Activated CD8-positive, alpha-beta memory T cell treated with anti-CD3 and anti-CD28 coated beads, Interleukin-2, amount 10 ng/mL, durations not matched to agents 7 days and 5 days (primary cell): ENCODE measurements around the gene UVSSA. TPM values are rescaled to one million over a fixed set of nuclear protein-coding genes. Genes with fewer than 3 reads are reported as not detected.
A peak's percentile ranks its signal among the peaks of the same experiment; 100 is the strongest.

Experiments used
- ATAC-seq: fragments of 150-1000 bp; cut with Tn5 transposase; one replicate; pipeline ENCODE4 v1.10.0; 2021; ENCODE audit warnings: moderate library complexity
- CTCF ChIA-PET: fragments of 350-600 bp; sonication (Branson Sonifier 250); formaldehyde crosslinking; loops from one replicate; lab custom pipeline; 2021; ENCODE audit warnings: antibody characterized with exemption; lab: Charles Lee
- DNase-seq: peaks from one replicate; pipeline ENCODE4 v3.0.0-alpha.2; 2020
- H3K27ac Mint-ChIP-seq: one replicate; pipeline ENCODE4 v1.8.0; 2021; ENCODE audit warnings: mild to moderate bottlenecking, mixed read lengths
- H3K27me3 Mint-ChIP-seq: one replicate; pipeline ENCODE4 v1.8.0; 2021; ENCODE audit warnings: mixed read lengths
- H3K36me3 Mint-ChIP-seq: one replicate; pipeline ENCODE4 v1.8.0; 2021; ENCODE audit warnings: mild to moderate bottlenecking, mixed read lengths
- H3K4me1 Mint-ChIP-seq: one replicate; pipeline ENCODE4 v1.8.0; 2021; ENCODE audit warnings: mixed read lengths
- H3K4me3 Mint-ChIP-seq: one replicate; pipeline ENCODE4 v1.8.0; 2021; ENCODE audit warnings: mild to moderate bottlenecking, moderate library complexity, mixed read lengths
- H3K9me3 Mint-ChIP-seq: one replicate; pipeline ENCODE4 v1.8.0; 2022; ENCODE audit warnings: low read depth, mixed read lengths
- total RNA-seq, 2 experiments: library from RNA; stranded (reverse); gene quantifications; one replicate each; pipeline ENCODE4 v1.2.3, GENCODE V29; 2021

UVSSA gene
- total RNA-seq, 2 experiments from 2014 or later, result 18.2 to 25.2 TPM

DNA sequence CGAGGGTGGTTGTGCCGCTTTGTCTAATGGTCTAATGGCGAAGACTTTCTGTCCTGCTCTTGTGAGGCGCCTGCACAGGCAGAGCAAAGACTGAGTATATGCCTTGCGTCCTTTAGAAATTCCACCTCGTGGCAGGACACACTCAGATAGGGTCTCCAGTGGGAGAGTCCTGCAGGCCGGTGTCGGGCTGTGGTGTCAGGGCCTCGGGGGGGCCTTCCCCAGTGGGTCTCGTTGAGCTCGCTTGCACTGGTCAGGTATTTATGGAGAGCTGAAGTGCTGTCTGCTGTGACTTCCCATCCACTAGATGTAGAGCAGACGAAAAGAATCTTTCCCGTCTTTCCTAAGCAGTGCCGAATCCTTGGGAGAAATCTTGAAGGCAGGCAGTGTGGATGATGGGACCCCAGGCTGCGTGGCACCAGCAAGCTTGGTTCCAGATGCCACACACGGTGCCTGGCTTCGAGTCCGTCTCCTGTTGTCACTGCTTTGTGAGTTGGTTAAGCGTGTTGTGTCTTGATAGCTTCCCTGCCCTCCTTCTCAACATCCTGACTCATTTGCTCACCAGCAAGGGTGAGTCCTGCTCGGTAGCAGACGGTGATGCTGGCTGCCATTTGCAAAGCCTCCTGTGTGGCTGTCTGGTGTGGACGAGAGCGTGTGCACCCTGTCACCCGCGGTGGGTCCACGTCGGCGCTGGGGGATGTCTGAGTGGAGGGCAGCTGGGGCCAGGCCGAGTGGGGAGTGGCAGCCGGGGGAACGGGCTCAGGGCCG is 36.8 kb upstream of the UVSSA start:
- H3K4me1 Mint-ChIP-seq, result peaks cover 66% of the 10 kb centered on the region
- H3K27ac Mint-ChIP-seq, result peak overlapping the region; percentile 56
- peaks cover 43% of the 10 kb centered on the region for H3K36me3 Mint-ChIP-seq
- ATAC-seq, result no peak
- H3K9me3 Mint-ChIP-seq, result no peaks in the 10 kb centered on the region
- DNase-seq, result no peak
- CTCF ChIA-PET, result interaction anchor here (1.2 to 2.7 kb wide), 3 partner anchors 20 to 38 kb away, joined by 5 to 11 read pairs (median 8); partner anchors contain the start of gene MAEA
- H3K4me3 Mint-ChIP-seq, result peak overlapping the region; percentile 21
- no peaks in the 10 kb centered on the region for H3K27me3 Mint-ChIP-seq

GRCh38 chr4:1310796-1311631 is 36.0 kb upstream of the UVSSA start:
- no peaks in the 10 kb centered on the region for H3K27me3 Mint-ChIP-seq
- H3K9me3 Mint-ChIP-seq, result no peaks in the 10 kb centered on the region
- H3K4me3 Mint-ChIP-seq, result peak overlapping the region; percentile 47
- CTCF ChIA-PET, result interaction anchor here (2.7 kb wide), 1 partner anchor 21 kb away, joined by 11 read pairs; the partner anchor contains the start of gene MAEA
- peak overlapping the region; percentile 60 for H3K27ac Mint-ChIP-seq
- DNase-seq (no peak), ATAC-seq (peak; percentile 28)
- H3K36me3 Mint-ChIP-seq, result peaks cover 40% of the 10 kb centered on the region
- peaks cover 61% of the 10 kb centered on the region for H3K4me1 Mint-ChIP-seq

DNA sequence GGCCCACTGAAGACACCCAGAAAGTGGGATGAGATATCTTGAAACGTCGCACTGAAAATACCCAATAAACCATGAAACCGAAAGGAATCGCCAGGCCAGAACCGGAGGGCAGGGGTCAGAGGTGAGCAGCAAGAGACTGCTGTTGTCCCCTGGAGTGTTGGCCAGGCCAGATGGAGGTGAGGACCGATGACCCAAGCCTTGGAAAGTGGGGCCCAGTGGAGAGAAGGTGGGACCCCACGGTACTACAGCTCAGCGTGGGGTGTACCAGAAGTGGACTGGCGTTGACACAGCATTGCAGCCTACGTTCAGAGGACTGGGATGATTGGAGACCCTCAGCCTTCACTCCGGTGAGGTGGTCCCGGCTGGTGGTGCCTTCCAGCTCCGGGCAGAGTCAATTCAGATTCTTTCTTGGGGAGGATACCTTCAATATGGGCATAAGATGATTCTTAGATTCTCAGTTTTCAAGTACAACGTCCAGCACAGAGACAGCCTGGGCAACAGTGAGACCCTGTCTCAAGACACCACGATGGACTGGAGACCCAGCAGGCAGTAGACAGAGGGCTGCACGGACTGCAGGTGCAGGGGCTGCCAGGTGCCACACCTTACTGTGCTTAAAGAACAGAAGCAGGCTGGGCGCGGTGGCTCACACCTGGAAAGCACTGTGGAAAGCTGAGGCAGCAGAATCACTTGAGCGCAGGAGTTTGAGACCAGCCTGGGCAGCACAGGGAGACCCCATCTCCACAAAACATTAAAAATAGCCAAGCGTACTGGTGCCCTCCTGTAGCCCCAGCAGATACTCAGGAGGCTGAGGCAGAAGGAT is 34.0 kb upstream of the UVSSA start:
- H3K4me1 Mint-ChIP-seq, result peaks cover 49% of the 10 kb centered on the region
- no peak overlapping the region for H3K4me3 Mint-ChIP-seq
- no peaks in the 10 kb centered on the region for H3K9me3 Mint-ChIP-seq
- H3K36me3 Mint-ChIP-seq, result peaks cover 41% of the 10 kb centered on the region
- no peak overlapping the region for H3K27ac Mint-ChIP-seq
- CTCF ChIA-PET, result interaction anchor here (1.6 kb wide), 1 partner anchor 32 kb away, joined by 3 read pairs; no protein-coding TSS in a partner anchor
- no peak for ATAC-seq
- H3K27me3 Mint-ChIP-seq, result no peaks in the 10 kb centered on the region
- DNase-seq, result no peak

DNA sequence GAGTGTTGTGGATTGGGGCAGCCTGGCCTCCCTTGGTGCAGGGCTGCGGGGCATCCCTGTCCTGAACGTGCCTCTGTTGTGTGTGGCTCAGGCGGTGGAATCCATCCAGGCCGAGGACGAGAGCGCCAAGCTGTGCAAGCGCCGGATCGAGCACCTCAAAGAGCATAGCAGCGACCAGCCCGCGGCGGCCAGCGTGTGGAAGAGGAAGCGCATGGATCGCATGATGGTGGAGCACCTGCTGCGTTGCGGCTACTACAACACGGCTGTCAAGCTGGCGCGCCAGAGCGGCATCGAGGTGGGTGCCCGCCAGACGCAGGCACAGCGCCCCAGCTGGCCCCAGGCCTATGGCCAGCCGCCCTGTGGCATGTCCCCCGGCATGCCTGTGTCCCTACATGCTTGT is 31.7 kb upstream of the UVSSA start:
- peaks cover 40% of the 10 kb centered on the region for H3K36me3 Mint-ChIP-seq
- CTCF ChIA-PET, result interaction anchor here (1.1 kb wide), 1 partner anchor 8 kb away, joined by 4 read pairs; no protein-coding TSS in a partner anchor
- no peaks in the 10 kb centered on the region for H3K27me3 Mint-ChIP-seq
- no peak overlapping the region for H3K4me3 Mint-ChIP-seq
- peaks cover 30% of the 10 kb centered on the region for H3K4me1 Mint-ChIP-seq
- no peak for ATAC-seq
- no peak for DNase-seq
- no peak overlapping the region for H3K27ac Mint-ChIP-seq
- no peaks in the 10 kb centered on the region for H3K9me3 Mint-ChIP-seq

- DNase-seq, result no peak
- Mint-ChIP-seq H3K4me1 (peaks cover 25% of the 10 kb centered on the region), H3K36me3 (peaks cover 42% of the 10 kb centered on the region), H3K9me3 (no peaks in the 10 kb centered on the region), H3K27ac (peak overlapping the region; percentile 59), H3K27me3 (no peaks in the 10 kb centered on the region), H3K4me3 (no peak overlapping the region)
- CTCF ChIA-PET, result no interaction called here
- no peak for ATAC-seq
Measured at GRCh38 chr4:1315836-1316536, 31.0 kb upstream of the UVSSA start.

GRCh38 chr4:1316537-1317168 is 30.4 kb upstream of the UVSSA start:
- Mint-ChIP-seq H3K27me3 (no peaks in the 10 kb centered on the region), H3K36me3 (peaks cover 45% of the 10 kb centered on the region), H3K9me3 (no peaks in the 10 kb centered on the region), H3K27ac (no peak overlapping the region), H3K4me3 (no peak overlapping the region), H3K4me1 (peaks cover 18% of the 10 kb centered on the region)
- CTCF ChIA-PET, result no interaction called here
- DNase-seq, result no peak
- ATAC-seq, result no peak

GRCh38 chr4:1317177-1318045 is 29.6 kb upstream of the UVSSA start:
- DNase-seq (no peak), ATAC-seq (no peak)
- Mint-ChIP-seq H3K4me3 (no peak overlapping the region), H3K4me1 (peaks cover 13% of the 10 kb centered on the region), H3K36me3 (peaks cover 41% of the 10 kb centered on the region), H3K27me3 (no peaks in the 10 kb centered on the region), H3K27ac (no peak overlapping the region), H3K9me3 (no peaks in the 10 kb centered on the region)
- CTCF ChIA-PET, result interaction anchor here (1.6 kb wide), 1 partner anchor 8 kb away, joined by 3 read pairs; no protein-coding TSS in a partner anchor

DNA sequence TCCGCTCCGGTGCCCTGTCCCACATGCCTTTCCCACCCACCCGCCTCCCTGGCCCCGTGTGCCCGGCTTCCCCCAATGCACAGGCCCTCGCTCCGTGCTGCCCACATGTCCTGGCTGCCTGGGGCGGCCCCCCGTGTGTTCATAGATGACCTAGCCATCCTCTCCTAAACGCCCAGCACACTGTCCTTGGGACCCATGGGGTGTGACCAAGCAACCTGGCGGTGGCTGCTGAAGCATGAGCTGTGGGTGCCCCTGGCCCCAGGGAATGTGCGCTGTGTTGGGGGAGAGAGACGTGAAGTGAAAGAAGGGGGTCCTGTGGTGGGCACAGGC is 29.0 kb upstream of the UVSSA start:
- H3K36me3 Mint-ChIP-seq, result peaks cover 37% of the 10 kb centered on the region
- H3K27me3 Mint-ChIP-seq, result no peaks in the 10 kb centered on the region
- H3K4me3 Mint-ChIP-seq, result no peak overlapping the region
- no peaks in the 10 kb centered on the region for H3K9me3 Mint-ChIP-seq
- H3K27ac Mint-ChIP-seq, result no peak overlapping the region
- no peak for ATAC-seq
- no peak for DNase-seq
- H3K4me1 Mint-ChIP-seq, result peaks cover 13% of the 10 kb centered on the region
- CTCF ChIA-PET, result interaction anchor here (0.9 to 1.6 kb wide), 3 partner anchors 9 to 28 kb away, joined by 3 read pairs; no protein-coding TSS in a partner anchor

DNA sequence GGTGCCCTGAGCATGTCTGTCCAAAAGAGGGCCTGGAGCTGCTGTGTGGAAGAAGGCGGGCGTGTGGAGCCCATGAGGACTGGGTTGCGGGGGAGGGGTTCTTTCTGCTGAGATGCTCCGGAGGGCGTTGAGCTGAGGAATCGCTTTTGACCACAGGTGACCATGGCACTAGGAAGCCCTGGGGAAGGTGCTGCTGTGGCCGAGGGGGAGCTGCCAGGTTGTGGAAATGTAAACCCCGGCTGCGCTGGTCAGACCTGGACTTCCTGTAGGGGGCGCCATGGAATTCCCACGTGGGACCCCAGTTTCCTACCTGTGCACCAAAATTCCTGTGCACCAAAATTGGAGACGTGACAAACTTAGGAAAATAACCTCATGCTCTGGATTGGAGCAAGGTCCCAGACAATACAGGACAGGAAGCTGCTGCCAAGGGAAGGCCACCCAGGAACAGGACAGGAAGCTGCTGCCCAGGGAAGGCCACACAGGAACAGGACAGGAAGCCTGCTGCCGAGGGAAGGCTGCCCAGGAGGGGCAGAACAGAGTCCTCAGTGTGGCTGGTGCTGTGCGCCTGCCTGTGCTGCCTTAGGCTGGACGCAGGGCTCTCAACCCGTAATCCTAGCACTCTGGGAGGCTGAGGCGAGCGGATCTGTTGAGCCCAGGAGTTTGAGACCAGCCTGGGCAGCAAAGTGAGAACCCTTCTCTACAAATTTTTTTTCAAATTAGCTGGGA is 28.4 kb upstream of the UVSSA start:
- H3K36me3 Mint-ChIP-seq, result peaks cover 31% of the 10 kb centered on the region
- no peak for DNase-seq
- CTCF ChIA-PET, result interaction anchor here (0.9 to 1.6 kb wide), 3 partner anchors 10 to 28 kb away, joined by 3 read pairs; no protein-coding TSS in a partner anchor
- no peaks in the 10 kb centered on the region for H3K9me3 Mint-ChIP-seq
- no peak for ATAC-seq
- H3K27ac Mint-ChIP-seq, result no peak overlapping the region
- H3K27me3 Mint-ChIP-seq, result no peaks in the 10 kb centered on the region
- peaks cover 11% of the 10 kb centered on the region for H3K4me1 Mint-ChIP-seq
- no peak overlapping the region for H3K4me3 Mint-ChIP-seq

DNA sequence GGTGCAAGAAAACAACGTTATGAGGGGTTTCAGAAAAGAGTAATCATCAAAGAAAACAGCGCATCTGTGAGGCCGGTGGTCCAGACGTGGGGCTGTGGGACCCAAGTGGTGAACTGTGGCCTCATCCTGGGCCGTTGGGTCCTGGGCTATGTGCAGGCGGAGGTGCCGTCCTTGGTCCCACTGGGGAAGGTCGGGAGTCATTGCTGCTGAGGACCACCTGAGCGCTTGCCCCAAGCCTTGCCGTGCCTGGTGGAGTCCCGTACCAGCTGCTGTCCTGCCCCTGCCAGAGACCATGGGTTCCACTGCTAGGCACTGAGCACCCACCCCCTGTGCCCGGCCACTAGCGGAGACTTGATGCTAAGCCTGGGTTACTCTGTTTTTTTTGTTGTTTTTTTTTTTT is 25.5 kb upstream of the UVSSA start:
- ATAC-seq, result no peak

More for the DNA sequence above, 25.5 kb upstream of the UVSSA start:
- CTCF ChIA-PET, result no interaction called here
- no peak for DNase-seq
- Mint-ChIP-seq H3K9me3 (no peaks in the 10 kb centered on the region), H3K27ac (no peak overlapping the region), H3K4me1 (peaks cover 4% of the 10 kb centered on the region), H3K27me3 (no peaks in the 10 kb centered on the region), H3K4me3 (no peak overlapping the region), H3K36me3 (peaks cover 22% of the 10 kb centered on the region)
